CD4-positive, alpha-beta T cell treated with Interleukin-4 for 4 hours (primary cell): ENCODE measurements around the gene KIF14.
"Not testable (repeated sequence)": the region's sequence is repeated elsewhere in the genome, so short reads cannot be mapped to it uniquely, and the experiment has no call there.

ENCODE experiments used
- DNase-seq: peaks from one replicate; pipeline ENCODE4 v3.0.0-alpha.2; 2020

The KIF14 gene

DNA sequence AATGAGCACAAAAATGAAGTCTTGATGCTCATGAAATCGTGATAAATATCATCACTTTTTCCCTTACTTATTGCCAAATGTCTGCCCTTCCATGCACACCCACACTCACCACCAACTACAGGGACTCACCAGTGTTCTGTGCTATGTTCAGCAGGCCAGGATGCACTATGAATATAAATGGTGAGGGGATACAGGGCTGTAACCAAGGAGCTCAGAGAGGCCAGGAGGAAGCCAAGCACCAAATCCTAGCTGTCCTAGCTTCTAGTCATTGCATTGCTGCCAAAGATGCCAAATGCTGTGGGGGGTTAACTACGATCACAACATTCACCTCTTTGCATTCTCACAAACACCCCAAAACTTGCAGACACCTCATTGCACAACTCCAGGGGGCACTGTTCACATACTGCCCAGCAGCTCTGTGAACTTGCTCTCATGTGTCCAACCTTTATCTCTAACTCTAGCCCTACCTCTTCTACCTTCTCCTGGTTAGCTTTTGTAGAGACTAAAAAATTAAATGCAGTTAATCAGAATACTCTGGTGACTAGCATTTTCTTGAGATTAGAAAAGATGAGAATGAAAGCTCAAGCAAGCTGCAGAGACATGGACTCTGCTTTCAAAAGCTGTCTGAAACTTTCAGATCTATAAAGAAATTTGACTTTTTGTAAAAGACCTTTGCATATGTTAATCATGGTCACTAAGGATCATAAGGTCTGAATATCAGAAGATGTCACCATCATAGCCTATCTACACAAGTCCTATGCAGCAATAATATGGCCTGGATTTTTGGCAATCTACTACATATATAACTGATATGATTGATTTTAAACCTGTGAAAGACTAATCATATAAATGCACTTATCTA is 13.9 kb upstream of the KIF14 start:
- no peak for DNase-seq

DNA sequence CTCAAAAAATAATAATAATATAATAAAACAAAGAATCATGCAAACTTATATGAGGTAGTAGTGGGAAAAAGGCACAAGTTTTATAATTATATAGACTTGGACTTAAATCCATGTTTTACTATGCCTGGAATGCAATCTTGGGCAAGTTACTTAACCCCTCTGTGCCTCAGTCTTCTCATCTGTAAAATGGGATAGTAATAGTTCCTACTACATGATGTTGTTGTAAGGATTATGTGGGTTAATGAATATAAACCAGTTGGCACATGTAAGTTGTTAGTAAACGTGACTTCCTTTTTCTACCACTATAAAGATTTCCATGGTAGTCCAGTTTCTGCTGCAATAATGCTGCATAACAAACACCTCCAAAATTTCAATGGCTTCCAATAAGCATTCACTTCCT is 10.8 kb upstream of the KIF14 start:
- no peak for DNase-seq

DNA sequence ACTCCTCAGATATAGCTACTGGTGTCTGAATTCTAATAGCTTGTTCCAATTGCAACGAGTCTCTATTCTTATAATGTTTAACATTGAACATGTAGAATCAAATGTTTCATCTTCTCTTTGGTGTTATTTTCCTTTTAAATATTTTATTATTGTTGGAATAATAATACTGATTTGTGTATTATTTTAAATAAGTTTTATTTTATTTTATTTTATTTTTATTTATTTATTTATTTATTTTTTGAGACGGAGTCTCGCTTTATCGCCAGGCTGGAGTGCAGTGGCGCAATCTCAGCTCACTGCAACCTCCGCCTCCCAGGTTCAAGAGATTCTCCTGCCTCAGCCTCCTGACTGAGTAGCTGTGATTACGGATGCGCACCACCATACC is 10.0 kb upstream of the KIF14 start:
- DNase-seq = not testable (repeated sequence)

DNA sequence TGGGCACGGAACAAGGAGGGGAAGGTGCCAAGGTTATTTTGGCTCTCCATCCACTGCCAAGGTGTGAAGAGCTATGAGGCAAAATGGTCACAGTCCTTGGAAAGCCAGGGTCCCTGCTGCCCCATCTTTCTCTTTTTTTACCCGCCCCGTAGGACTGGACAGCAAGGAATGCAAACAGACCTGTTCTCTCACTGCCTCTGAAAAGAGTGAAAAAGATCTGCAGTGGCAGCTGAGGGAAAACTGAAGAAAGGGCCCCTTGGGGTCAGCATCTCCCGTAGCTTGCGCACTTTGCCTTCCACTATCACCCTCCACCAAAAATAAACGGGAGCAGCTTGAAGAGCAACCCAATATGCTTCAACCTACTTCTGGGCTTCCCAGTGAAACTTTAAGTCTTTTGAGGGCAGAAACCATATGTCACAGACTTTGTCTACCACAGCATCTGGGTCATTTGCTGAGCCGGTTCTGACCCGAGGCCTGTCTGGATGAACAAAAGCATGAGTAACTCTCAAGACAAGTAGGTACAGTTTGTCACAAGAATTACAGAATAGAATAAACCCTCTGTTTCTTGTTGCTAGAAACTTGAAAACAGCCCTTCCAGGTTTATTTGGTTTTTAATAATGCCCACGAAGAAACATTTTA is 9.4 kb upstream of the KIF14 start:
- no peak for DNase-seq

DNA sequence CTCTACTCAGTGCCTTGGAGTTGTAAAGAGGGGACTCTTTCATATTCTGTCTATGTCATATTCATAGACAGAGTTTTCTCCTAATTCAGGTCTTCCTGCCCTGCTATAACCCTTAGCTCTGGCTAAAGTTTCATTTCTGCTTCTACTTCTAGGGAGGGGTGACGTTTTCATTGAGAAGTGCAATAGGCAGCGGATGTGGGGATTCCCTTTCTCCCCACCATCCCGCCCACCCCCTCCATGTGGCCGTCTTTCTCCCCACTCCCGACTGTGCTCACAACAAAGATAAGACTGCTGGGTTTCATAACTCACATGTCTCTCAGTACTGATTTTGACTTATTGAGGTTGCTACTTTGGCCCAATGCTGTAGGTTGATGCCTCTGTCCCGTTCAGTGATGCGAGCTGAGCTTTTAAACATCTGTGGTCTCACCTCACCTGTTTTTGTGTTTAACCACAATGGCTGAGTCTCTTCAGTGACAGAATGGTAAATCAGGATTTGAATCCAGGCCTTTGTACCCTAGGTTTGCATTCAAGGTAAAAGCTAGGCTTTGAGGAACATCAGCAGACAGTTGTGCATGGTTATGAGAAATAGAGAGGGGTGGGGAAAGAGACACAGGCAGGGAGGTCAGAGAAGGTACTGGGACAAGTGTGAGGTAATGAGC is 7.8 kb upstream of the KIF14 start:
- DNase-seq = peak; percentile 41

DNA sequence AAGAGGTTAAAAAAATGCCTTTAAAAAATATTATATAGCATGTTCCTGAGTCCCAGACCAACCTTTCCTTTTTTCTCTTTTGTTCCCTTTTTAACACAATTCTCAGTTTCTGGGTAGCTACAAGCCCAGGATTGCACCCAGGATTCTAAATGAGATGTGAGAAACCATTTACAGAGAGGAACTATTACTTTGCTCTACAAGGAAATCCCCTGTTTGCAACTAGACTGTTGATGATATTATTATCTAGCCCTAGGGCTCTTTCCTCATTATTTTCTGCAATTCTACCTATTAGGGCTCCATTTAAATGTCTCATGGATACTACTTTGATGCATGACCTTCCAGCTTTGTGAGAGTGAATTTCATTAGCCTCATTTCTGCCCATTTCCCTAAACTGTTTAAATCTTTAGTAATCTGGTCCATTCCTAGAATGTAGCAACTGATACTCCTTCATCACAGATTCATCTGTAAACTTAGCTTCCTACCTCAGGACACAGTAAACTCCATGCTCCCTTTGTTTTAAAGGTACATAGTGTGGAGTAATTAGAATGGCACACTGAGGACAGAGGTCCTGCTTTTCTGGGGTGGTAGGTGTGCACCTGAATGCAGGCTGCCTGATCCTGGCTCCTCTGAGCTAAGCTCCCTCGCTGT is 7.1 kb upstream of the KIF14 start:
- peak; percentile 20 for DNase-seq

DNA sequence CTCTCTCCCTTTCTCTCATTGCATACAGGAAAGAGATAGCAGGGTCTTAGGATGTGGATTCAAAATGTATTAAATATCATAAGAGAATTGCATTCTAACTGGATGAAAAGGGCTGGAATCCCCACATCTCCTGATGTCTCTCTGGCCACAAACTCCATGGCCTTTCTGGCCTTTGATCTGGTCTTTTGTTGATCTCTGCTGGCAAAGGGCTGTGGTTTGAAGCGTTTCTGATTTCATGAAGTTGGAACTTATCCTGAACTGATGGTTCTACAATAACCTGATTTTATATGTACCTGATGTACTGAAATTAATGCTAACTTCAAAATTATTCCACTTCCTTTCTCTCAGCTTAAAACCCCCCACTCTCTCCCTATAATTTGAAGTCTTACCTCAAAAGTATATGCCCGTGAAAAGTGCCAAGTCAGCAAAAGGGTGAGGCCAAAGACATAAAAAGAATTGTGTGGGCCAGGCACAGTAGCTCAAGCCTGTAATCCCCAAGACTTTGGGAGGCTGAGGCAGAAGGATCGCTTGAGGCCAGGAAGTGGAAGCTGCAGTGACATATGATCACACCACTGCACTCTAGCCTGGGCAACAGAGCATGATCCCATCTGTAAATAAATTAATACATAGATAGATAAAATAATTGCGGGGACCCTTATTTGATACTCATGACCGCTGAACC is 6.4 kb upstream of the KIF14 start:
- no peak for DNase-seq

DNA sequence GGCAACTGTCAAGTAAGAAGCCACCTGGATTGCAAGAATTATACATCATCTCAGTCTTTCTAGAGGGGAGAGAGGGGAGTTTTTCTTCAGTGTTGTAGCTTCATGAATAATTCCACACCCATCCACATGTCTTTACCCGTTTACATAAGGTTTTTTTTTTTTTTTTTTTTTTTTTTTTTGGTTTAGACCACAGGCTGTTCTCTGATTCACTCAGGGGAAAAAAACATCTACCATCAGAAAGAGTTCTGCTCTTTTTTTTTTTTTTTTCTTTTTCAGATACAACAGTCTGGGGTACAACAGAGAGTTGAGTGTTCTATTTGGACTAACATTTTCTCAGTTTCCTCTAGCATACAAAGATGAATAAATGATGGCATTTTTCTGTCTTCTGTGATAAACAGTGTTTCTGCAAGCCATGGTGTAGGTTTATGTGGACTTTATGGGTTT is 4.9 kb upstream of the KIF14 start:
- DNase-seq = peak; percentile 38

DNA sequence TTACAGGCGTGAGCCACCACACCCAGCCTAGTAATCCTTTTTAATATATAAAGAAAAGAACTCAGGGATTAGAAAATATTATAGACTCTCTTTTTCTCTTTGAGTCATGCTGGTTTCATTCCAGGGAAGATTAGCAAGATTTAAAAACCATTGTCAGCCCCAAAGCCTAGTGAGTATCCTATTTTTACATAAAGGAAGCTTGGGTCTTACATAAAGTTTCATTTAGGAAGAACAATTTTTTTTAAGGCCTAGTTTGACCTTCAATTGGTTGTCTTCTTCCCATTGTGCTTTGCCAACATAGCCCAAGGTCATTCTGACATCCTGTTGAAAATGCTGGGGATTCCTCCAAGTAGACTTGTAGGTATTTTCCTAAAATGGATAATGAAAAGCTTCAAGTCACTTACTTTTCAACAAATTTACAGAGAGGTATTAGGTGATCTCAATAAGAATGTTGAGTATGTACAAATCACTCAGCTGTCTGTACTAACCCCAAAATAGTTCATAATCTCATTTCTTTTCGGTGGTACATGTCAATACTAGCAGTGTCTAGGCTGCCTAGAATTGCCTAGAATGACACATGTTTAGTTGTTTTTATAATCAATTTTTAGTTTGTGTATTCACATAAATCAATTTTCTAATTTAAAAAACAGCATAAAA is 4.3 kb upstream of the KIF14 start:
- no peak for DNase-seq

DNA sequence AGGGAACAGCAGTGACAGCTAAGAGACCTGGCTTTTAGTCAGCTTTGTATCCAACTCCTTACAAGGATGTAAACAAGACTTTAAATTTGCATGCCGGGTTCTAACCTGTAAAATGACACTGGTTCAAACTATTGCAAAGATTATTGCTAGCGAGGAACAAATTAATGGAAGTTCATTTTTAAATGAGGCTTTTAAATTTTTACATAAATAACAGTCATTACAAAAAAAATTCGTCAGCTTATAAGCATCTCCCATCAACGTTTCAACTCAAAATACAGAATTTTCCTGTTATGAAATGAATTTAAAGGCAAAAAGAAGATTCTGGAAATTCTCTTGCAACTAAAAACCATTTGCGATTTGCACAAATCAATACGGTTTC is 668 bp downstream of the KIF14 start:
- DNase-seq = no peak

DNA sequence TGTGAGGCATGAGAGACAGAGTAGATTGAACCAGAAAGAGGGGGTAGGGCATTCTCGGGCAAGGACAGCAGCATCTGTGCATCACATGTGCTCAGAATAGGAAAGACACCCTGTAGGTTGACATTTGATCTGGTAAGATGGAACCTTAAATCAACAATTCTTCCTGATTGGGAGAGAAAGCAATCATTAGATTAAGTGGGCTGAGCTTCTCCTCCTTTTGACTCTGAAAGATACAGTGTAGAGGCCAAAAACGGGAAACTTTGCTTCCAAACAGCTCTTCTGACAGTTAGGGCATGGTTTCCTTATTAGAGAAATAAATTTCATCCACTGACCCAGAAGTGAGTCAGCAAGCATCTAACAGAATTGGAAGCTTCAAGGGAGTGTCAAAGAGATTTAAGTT is 9.7 kb downstream of the KIF14 start:
- no peak for DNase-seq

DNA sequence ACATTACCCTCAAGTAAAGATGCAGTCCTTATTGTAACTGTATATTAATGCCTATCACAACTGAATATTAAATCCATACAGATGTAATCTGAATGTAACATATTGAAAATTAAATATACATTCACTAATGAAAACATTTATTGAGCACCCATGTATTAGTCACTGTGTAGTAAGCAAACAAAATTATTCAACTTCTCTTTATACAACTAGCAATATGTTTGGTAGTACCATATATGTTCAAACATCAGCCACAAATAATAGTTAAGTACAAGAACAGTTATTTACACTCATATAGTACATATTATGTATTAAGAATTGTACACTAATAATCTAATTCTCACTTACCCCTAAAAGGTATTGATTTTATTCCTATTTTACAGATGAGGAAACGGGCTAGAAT is 17.9 kb downstream of the KIF14 start:
- no peak for DNase-seq

DNA sequence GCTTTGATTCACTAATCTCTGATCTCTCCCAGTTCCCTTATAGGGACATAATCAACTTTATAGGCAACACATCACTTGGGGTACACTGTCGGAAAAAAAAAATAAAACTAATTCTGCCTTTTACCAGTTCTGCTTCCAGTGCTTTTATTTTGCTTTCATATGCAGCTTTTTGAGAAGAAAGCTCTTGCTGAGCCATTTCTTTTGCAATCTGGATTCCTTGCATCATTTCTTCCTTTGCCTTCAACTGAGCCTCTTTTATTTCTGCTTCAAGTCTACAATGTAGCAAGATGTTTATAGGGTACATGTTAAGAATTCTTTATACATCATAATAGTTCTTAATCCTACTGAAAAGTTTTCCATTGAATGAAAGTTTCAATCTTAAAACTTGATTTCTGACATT is 30.6 kb downstream of the KIF14 start:
- no peak for DNase-seq

DNA sequence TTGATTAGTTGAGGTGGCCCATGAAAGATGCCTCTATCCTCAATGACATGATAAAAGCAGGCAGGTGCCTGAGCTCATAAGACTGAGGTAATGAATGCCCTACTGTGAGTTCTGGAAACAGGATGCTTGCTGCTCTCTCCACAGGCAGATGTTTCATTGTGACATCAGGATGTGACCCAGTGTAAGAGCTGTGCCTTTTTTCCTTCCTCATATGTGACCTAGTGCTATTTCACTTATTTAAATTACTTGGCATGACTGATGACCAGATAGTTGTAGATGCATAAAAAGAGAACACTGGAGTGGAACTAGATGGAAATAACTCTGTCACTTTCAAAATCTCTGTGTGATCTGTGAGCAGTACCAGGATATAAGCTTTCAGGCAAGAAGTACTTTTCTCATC is 31.9 kb downstream of the KIF14 start:
- DNase-seq = peak; percentile 1

DNA sequence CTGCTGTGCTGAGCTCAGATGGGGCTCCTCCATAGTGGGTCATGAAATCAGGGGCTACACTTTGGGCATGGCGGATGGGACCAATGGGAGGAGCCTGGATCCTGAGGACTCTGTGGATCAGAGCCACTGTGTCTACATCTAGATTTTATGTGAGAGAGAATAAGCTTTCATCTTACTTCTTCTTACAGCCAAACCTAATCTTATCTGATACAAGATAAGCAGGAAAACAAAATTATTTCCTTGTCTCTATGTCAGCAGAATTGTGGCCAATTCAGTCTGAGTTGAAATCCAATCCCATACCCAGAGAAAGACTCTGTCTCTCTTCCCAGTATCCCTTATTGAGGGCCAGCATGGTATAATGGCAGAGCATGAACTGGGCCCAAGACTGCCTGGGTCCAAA is 56.2 kb downstream of the KIF14 start:
- no peak for DNase-seq

DNA sequence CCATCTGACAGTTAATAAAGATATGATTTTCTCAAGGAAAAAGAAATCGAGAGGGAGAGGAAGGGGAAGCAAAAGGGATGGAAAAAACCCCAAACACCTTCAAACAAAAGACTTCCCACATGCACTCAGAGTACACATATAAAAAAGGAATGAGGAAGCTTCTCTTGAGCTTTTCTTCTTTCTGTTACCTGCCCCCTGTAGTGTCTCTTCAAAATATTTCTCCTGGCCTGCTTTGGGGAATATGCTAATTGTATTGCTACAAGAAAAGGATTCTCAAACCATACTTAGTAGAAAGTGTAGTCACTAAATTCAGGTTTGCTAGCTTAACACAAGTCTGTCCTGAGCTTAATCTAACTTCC is 58.7 kb downstream of the KIF14 start:
- no peak for DNase-seq

DNA sequence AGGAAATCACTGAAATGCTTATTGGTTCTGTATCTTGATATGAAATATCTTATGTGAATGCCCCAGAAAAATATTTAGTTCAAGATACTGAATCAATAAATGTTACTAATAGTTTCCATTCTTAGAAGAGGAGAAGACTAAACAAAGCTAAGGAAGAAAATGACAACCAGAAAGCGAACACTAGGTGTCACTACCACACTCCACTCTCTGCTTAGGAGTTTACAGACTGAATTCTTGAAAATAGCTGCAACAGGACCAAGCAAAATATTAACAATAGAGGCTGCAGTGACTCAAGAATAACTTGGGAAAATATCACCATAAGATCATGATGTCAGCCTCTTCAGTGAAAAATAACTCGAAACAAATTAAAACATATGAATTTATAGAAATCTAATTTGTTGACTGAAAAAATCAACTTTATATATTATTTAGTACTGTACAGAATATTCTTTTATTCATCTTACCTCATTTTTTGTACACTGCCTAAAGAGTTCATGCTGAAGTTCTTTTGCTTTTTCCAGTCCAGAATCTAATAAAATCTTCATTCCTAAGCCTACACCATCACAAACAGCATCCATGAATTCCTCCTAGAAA is 61.6 kb downstream of the KIF14 start:
- peak; percentile 46 for DNase-seq

DNA sequence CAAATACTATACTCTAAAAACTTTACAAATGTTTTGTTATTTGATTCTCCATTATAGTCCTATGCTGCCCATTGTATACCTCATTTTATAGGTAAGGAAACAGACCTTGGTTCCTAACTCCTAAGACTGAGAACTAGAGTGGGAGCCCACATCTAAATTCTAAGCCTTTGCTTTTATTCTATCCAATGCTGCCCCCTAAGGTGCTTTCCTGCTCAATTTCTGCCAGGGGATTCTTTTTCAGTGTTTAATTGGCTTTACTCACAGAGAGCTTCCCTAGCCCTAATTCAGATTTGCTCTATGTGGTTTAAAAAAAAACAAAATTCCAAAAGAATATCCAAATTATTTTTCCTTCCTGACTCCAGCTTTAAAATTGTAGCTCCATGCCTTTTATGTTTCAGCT is 64.5 kb downstream of the KIF14 start:
- no peak for DNase-seq

DNA sequence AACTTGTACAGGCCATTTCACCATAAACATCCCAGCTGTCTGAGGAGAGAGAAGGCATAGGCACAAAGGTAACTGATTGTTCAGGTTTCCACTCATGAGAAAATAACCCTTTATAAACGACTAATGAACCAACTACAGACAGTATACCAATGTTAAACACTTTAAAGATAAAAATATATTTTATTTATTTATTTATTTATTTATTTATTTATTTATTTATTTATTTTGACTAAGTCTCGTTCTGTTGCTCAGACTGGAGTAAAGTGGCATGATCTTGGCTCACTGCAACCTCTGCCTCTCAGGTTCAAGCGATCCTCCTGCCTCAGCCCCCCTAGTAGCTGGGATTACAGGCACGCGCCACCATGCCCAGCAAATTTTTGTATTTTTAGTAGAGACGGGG is 67.8 kb downstream of the KIF14 start:
- DNase-seq = not testable (repeated sequence)

DNA sequence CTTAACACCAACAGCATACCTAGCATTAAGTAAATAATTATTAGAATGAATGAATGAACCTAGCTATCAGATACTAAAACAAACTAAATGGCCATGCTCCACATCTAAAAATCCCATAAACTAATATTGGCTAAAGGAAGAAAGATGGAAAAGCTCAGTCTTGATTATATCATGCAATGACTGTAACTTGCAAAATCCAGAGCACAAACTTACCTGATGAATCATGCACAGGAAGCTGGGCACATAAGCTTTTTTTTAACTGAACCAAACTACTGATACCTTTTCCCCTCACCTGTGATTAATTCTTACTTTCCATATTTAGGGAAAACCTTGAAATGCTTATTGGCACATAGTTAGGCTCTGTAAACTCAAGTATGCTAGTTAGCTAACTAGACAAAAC is 70.2 kb downstream of the KIF14 start:
- DNase-seq = no peak

DNA sequence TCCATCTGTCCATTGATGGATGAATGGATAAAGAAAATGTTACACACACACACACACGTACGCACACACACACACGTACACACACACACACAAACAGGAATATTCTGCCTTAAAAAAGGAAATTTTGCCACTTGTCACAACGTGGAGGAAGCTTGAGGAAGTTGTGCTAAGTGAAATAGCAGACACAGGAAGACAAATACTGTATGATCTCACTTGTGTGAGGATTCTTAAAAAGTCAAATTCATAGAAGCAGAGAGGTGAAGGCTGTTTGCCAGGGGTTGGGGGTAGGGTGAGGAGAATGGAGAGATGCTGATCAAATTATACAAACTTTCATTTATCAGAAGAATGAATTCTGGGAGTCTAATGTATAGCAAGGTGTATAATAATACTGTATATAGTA is 73.2 kb downstream of the KIF14 start:
- no peak for DNase-seq

DNA sequence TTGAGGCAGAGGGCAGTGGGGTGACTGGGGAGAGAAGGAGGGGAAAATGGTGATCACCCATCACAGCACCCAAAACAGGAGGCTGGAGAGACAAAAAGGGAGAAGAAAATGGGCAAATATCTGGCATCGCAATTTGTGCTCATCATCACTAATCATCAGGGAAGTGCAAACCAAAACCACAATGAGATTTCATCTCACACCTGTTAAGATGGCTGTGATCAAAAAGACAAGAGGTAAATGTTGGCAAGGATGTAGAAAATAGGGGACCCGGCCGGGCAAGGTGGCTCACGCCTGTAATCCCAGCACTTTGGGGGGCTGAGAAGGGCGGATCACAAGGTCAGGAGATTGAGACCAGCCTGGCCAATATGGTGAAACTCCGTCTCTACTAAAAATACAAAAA is 74.0 kb downstream of the KIF14 start:
- DNase-seq = no peak
